ENCODE results near the gene CUEDC2. TPM values are rescaled to one million over a fixed set of nuclear protein-coding genes. Genes with fewer than 3 reads are reported as not detected.

Gene CUEDC2
- total RNA-seq, 1 donor from 2014 or later, result 86.1 TPM

GRCh38 chr10:102401735-102402511 lies 30.5 kb downstream of the CUEDC2 start:
- peak; percentile 68 for DNase-seq (ENCODE audit: extremely low spot score, unreplicated experiment)
- no peaks in the 10 kb centered on the region for H3K9me3 Mint-ChIP-seq
- peak overlapping the region; percentile 39 for H3K27ac Mint-ChIP-seq
- peak overlapping the region; percentile 28 for H3K4me3 Mint-ChIP-seq
- TF ChIP-seq CTCF (conservative IDR thresholded peaks at IDR 0.05), result no peak
- H3K4me1 Mint-ChIP-seq (ENCODE audit: unreplicated experiment), result peaks cover under 1% of the 10 kb centered on the region
- H3K27me3 Mint-ChIP-seq, result peaks cover 14% of the 10 kb centered on the region
- no peaks in the 10 kb centered on the region for H3K36me3 Mint-ChIP-seq

GRCh38 chr10:102401342-102401654 lies 31.1 kb downstream of the CUEDC2 start:
- TF ChIP-seq CTCF (conservative IDR thresholded peaks at IDR 0.05), result no peak
- H3K9me3 Mint-ChIP-seq, result no peaks in the 10 kb centered on the region
- H3K4me1 Mint-ChIP-seq (ENCODE audit: unreplicated experiment), result peaks cover 6% of the 10 kb centered on the region
- peaks cover 8% of the 10 kb centered on the region for H3K27me3 Mint-ChIP-seq
- H3K4me3 Mint-ChIP-seq, result peak overlapping the region; percentile 28
- no peak overlapping the region for H3K27ac Mint-ChIP-seq
- H3K36me3 Mint-ChIP-seq, result no peaks in the 10 kb centered on the region
- DNase-seq (ENCODE audit: extremely low spot score, unreplicated experiment), result no peak

GRCh38 chr10:102400598-102401341 lies 31.6 kb downstream of the CUEDC2 start:
- no peak overlapping the region for H3K27ac Mint-ChIP-seq
- peaks cover 3% of the 10 kb centered on the region for H3K27me3 Mint-ChIP-seq
- H3K9me3 Mint-ChIP-seq, result no peaks in the 10 kb centered on the region
- no peak for TF ChIP-seq CTCF (conservative IDR thresholded peaks at IDR 0.05)
- DNase-seq (ENCODE audit: extremely low spot score, unreplicated experiment), result no peak
- no peak overlapping the region for H3K4me3 Mint-ChIP-seq
- H3K36me3 Mint-ChIP-seq, result no peaks in the 10 kb centered on the region
- peaks cover 9% of the 10 kb centered on the region for H3K4me1 Mint-ChIP-seq (ENCODE audit: unreplicated experiment)

GRCh38 chr10:102400076-102400475 lies 32.3 kb downstream of the CUEDC2 start:
- no peak for TF ChIP-seq CTCF (conservative IDR thresholded peaks at IDR 0.05)
- Mint-ChIP-seq H3K9me3 (no peaks in the 10 kb centered on the region), H3K27ac (no peak overlapping the region), H3K4me3 (peak overlapping the region; percentile 79), H3K4me1 (ENCODE audit: unreplicated experiment) (peaks cover 9% of the 10 kb centered on the region), H3K27me3 (no peaks in the 10 kb centered on the region), H3K36me3 (no peaks in the 10 kb centered on the region)
- DNase-seq (ENCODE audit: extremely low spot score, unreplicated experiment), result peak; percentile 66

- peak; percentile 99 for TF ChIP-seq CTCF (conservative IDR thresholded peaks at IDR 0.05)
- H3K27me3 Mint-ChIP-seq, result no peaks in the 10 kb centered on the region
- H3K4me3 Mint-ChIP-seq, result peak overlapping the region; percentile 79
- DNase-seq (ENCODE audit: extremely low spot score, unreplicated experiment), result peak; percentile 94
- peaks cover 9% of the 10 kb centered on the region for H3K4me1 Mint-ChIP-seq (ENCODE audit: unreplicated experiment)
- H3K27ac Mint-ChIP-seq, result peak overlapping the region; percentile 56
- H3K9me3 Mint-ChIP-seq, result no peaks in the 10 kb centered on the region
- H3K36me3 Mint-ChIP-seq, result no peaks in the 10 kb centered on the region
Observed at GRCh38 chr10:102399217-102400021, 33.0 kb downstream of the CUEDC2 start.

All from type B pancreatic cell (in vitro differentiated cells).